SK-N-SH treated with all-trans-retinoic acid at 6 μM for 48 hours (cell line): ENCODE data around the gene DCPS.

Source experiments
- ATAC-seq: fragments of 200-7000 bp; cut with Tn5 transposase; 3 replicates; pipeline ENCODE4 v1.9.1; 2020; ENCODE audit warnings: mild to moderate bottlenecking, moderate library complexity
- ARNTL ChIP-seq: fragments of 450-650 bp; formaldehyde crosslinking; IDR thresholded peaks from 2 replicates; pipeline ENCODE4 v1.5.0; 2020; ENCODE audit warnings: low read depth, mild to moderate bottlenecking, moderate library complexity, borderline replicate concordance
- BACH2 ChIP-seq: fragments of 250-450 bp; sonication (Bioruptor Pico); IDR thresholded peaks from 2 replicates; pipeline ENCODE4 v1.9.0; 2021; ENCODE audit warnings: mild to moderate bottlenecking, borderline replicate concordance
- CREB5 ChIP-seq: fragments of 250-450 bp; sonication (Bioruptor Pico); IDR thresholded peaks from 2 replicates; pipeline ENCODE4 v1.5.1; 2020; ENCODE audit warnings: low read depth, mild to moderate bottlenecking, moderate library complexity
- CSDC2 ChIP-seq: fragments of 250-450 bp; sonication (Bioruptor Pico); IDR thresholded peaks from 2 replicates; pipeline ENCODE4 v1.5.0; 2020; ENCODE audit warnings: mild to moderate bottlenecking, moderate library complexity
- ESRRG ChIP-seq: fragments of 250-450 bp; sonication (Bioruptor Pico); IDR thresholded peaks from 2 replicates; pipeline ENCODE4 v1.6.1; 2021; ENCODE audit warnings: mild to moderate bottlenecking
- GLIS3 ChIP-seq: fragments of 250-450 bp; sonication (Bioruptor Pico); IDR thresholded peaks from 2 replicates; pipeline ENCODE4 v1.5.0; 2020; ENCODE audit warnings: mild to moderate bottlenecking, moderate library complexity
- ISL1 ChIP-seq: fragments of 250-450 bp; sonication (Bioruptor Pico); IDR thresholded peaks from 2 replicates; pipeline ENCODE4 v2.1.2; 2022; ENCODE audit warnings: mild to moderate bottlenecking, moderate library complexity
- OSR1 ChIP-seq: fragments of 250-450 bp; sonication (Bioruptor Pico); IDR thresholded peaks from 2 replicates; pipeline ENCODE4 v1.8.0; 2022; ENCODE audit warnings: moderate library complexity, mild to moderate bottlenecking, inconsistent platforms
- POU6F1 ChIP-seq: fragments of 250-450 bp; sonication (Bioruptor Pico); IDR thresholded peaks from 2 replicates; pipeline ENCODE4 v1.8.0; 2021; ENCODE audit warnings: low read depth, mild to moderate bottlenecking, moderate library complexity, borderline replicate concordance
- PPARA ChIP-seq: fragments of 250-450 bp; sonication (Bioruptor Pico); IDR thresholded peaks from 2 replicates; pipeline ENCODE4 v1.5.0; 2020; ENCODE audit warnings: mild to moderate bottlenecking, borderline replicate concordance
- RARB ChIP-seq: fragments of 250-450 bp; sonication (Bioruptor Pico); IDR thresholded peaks from 2 replicates; pipeline ENCODE4 v1.8.0; 2021; ENCODE audit warnings: mild to moderate bottlenecking, moderate library complexity
- TOX ChIP-seq: fragments of 250-450 bp; sonication (Bioruptor Pico); IDR thresholded peaks from 2 replicates; pipeline ENCODE4 v1.8.0; 2021; ENCODE audit warnings: mild to moderate bottlenecking, moderate library complexity, borderline replicate concordance
- TSHZ2 ChIP-seq: fragments of 250-450 bp; sonication (Bioruptor Pico); IDR thresholded peaks from 2 replicates; pipeline ENCODE4 v1.5.0; 2020; ENCODE audit warnings: mild to moderate bottlenecking, moderate library complexity
- ZC3H10 ChIP-seq: fragments of 250-450 bp; sonication (Bioruptor Pico); IDR thresholded peaks from 2 replicates; pipeline ENCODE4 v1.5.1; 2021; ENCODE audit warnings: mild to moderate bottlenecking, moderate library complexity
- ZFP3 ChIP-seq: fragments of 250-450 bp; sonication (Bioruptor Pico); IDR thresholded peaks from 2 replicates; pipeline ENCODE4 v1.5.0; 2020; ENCODE audit warnings: mild to moderate bottlenecking, moderate library complexity
- ZFP30 ChIP-seq: fragments of 450-650 bp; formaldehyde crosslinking; IDR thresholded peaks from 2 replicates; pipeline ENCODE4 v1.5.0; 2022; ENCODE audit warnings: mild to moderate bottlenecking, moderate library complexity
- ZNF565 ChIP-seq: fragments of 450-650 bp; formaldehyde crosslinking; conservative IDR thresholded peaks from 2 replicates; pipeline ENCODE4 v1.5.0; 2020; ENCODE audit warnings: low read depth, mild to moderate bottlenecking, moderate library complexity
- ZNF70 ChIP-seq: fragments of 450-650 bp; formaldehyde crosslinking; IDR thresholded peaks from 2 replicates; pipeline ENCODE4 v1.5.0; 2020; ENCODE audit warnings: mild to moderate bottlenecking, moderate library complexity
- ZNF8 ChIP-seq: fragments of 450-650 bp; formaldehyde crosslinking; IDR thresholded peaks from 2 replicates; pipeline ENCODE4 v1.5.0; 2020; ENCODE audit warnings: mild to moderate bottlenecking, moderate library complexity
- TF ChIP-seq, protein P1 (sequence below): fragments of 250-450 bp; sonication (Bioruptor Pico); IDR thresholded peaks from 2 replicates; pipeline ENCODE4 v1.5.1; 2021; ENCODE audit warnings: mild to moderate bottlenecking, moderate library complexity
- TF ChIP-seq, protein P2 (sequence below): fragments of 250-450 bp; sonication (Bioruptor Pico); IDR thresholded peaks from 2 replicates; pipeline ENCODE4 v1.8.0; 2020; ENCODE audit warnings: mild to moderate bottlenecking, moderate library complexity, borderline replicate concordance

Gene DCPS

GRCh38 chr11:126277780-126278179 is 26.1 kb upstream of the DCPS start (continued):
- TF ChIP-seq TSHZ2 (CRISPR knock-in tag) (no peak), ESRRG (no peak)

GRCh38 chr11:126279191-126279590 is 24.7 kb upstream of the DCPS start:
- TF ChIP-seq TSHZ2 (CRISPR knock-in tag) (no peak), CREB5 (CRISPR knock-in tag) (no peak), OSR1 (CRISPR knock-in tag) (no peak), ZNF565 (CRISPR knock-in tag) (no peak), POU6F1 (CRISPR knock-in tag) (no peak), ZNF8 (CRISPR knock-in tag) (no peak), ARNTL (CRISPR knock-in tag) (no peak), ZNF70 (CRISPR knock-in tag) (no peak), TOX (CRISPR knock-in tag) (no peak), PPARA (CRISPR knock-in tag) (no peak), GLIS3 (CRISPR knock-in tag) (no peak), ISL1 (no peak), ZC3H10 (CRISPR knock-in tag) (no peak), BACH2 (CRISPR knock-in tag) (no peak), ESRRG (no peak), CSDC2 (CRISPR knock-in tag) (no peak)
- TF ChIP-seq, protein P1, sequence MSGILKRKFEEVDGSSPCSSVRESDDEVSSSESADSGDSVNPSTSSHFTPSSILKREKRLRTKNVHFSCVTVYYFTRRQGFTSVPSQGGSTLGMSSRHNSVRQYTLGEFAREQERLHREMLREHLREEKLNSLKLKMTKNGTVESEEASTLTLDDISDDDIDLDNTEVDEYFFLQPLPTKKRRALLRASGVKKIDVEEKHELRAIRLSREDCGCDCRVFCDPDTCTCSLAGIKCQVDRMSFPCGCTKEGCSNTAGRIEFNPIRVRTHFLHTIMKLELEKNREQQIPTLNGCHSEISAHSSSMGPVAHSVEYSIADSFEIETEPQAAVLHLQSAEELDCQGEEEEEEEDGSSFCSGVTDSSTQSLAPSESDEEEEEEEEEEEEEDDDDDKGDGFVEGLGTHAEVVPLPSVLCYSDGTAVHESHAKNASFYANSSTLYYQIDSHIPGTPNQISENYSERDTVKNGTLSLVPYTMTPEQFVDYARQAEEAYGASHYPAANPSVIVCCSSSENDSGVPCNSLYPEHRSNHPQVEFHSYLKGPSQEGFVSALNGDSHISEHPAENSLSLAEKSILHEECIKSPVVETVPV = no peak
- TF ChIP-seq, protein P2, sequence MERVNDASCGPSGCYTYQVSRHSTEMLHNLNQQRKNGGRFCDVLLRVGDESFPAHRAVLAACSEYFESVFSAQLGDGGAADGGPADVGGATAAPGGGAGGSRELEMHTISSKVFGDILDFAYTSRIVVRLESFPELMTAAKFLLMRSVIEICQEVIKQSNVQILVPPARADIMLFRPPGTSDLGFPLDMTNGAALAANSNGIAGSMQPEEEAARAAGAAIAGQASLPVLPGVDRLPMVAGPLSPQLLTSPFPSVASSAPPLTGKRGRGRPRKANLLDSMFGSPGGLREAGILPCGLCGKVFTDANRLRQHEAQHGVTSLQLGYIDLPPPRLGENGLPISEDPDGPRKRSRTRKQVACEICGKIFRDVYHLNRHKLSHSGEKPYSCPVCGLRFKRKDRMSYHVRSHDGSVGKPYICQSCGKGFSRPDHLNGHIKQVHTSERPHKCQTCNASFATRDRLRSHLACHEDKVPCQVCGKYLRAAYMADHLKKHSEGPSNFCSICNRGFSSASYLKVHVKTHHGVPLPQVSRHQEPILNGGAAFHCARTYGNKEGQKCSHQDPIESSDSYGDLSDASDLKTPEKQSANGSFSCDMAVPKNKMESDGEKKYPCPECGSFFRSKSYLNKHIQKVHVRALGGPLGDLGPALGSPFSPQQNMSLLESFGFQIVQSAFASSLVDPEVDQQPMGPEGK = no peak
- TF ChIP-seq, all 23 proteins: peak for 0
- ATAC-seq = no peak

DNA sequence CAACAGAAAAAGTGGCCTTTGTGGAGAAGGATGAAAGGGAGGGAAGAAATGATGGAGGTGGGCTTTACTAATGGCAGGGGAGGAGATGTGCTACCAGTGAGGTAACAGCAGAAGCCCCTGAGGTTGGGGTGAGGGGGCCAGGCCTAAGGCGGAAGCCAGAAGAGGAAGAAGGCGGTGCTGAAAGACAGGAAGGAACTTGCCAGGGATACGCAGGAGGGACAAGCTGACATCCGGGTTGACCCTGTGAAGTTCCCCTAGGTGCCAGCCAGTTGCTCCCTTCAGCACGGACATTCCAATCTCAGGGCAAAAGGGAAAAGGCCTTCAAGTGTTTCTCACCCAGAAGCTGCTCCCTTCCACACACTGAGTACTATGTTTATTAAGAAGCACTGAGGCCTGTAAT is 23.3 kb upstream of the DCPS start:
- ATAC-seq = no peak
- TF ChIP-seq ZFP3 (CRISPR knock-in tag) (no peak), OSR1 (CRISPR knock-in tag) (no peak), ZFP30 (CRISPR knock-in tag) (no peak), RARB (CRISPR knock-in tag) (no peak)
- TF ChIP-seq, protein P2 = no peak
